ENCODE results near the gene NPR1. TPM values are rescaled to one million over a fixed set of nuclear protein-coding genes. Genes with fewer than 3 reads are reported as not detected.
"Not testable (repeated sequence)": the region's sequence is repeated elsewhere in the genome, so short reads cannot be mapped to it uniquely, and the experiment has no call there.

Gene NPR1
- total RNA-seq, 1 experiment from 2014 or later = not detected

DNA sequence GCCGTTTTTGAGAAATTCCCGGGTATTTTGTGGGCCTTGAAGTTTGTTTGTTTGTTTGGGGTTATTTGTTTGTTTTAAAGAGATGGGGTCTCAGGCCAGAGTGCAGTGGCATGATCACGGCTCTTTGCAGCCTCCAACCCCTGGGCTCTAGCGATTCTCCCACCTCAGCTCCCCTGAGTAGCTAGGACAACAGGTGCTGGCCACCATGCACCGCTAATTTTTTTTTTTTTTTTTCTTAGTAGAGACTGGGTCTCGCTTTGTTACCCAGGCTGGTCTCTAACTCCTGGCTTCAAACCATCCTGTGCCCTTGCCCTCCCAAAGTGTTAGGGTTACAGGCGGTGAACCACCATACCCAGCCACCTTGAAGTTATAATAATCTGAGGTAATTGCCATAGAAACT, 42.6 kb upstream of the NPR1 start:
- peaks cover 37% of the 10 kb centered on the region for H3K79me2 ChIP-seq (ENCODE audit: low read length)
- H3K27me3 ChIP-seq (ENCODE audit: low read length) = no peaks in the 10 kb centered on the region
- H4K20me1 ChIP-seq (ENCODE audit: insufficient read depth, low read depth, low read length) = peaks cover 3% of the 10 kb centered on the region; the same call in 1 of the 2 replicates
- no peak overlapping the region for H2AFZ ChIP-seq (ENCODE audit: low read length)
- H3K9me2 ChIP-seq (replicated peaks; ENCODE audit: insufficient read depth, low read length) = no peaks in the 10 kb centered on the region
- H3K4me2 ChIP-seq (ENCODE audit: low read depth, low read length, poor library complexity, severe bottlenecking) = peak overlapping the region; percentile 74
- H3K9ac ChIP-seq (ENCODE audit: low read length) = no peak overlapping the region
- H3K4me3 ChIP-seq (ENCODE audit: low read length) = peak overlapping the region; percentile 93; the same call in 1 of the 2 replicates
- DNase-seq = no peak
- no peaks in the 10 kb centered on the region for H3K9me3 ChIP-seq (ENCODE audit: low read length)
- peaks cover 14% of the 10 kb centered on the region for H3K4me1 ChIP-seq (ENCODE audit: low read length)
- H3K27ac ChIP-seq (ENCODE audit: low read length) = no peak overlapping the region
- H3K36me3 ChIP-seq (ENCODE audit: insufficient read depth, low read length) = peaks cover 45% of the 10 kb centered on the region

DNA sequence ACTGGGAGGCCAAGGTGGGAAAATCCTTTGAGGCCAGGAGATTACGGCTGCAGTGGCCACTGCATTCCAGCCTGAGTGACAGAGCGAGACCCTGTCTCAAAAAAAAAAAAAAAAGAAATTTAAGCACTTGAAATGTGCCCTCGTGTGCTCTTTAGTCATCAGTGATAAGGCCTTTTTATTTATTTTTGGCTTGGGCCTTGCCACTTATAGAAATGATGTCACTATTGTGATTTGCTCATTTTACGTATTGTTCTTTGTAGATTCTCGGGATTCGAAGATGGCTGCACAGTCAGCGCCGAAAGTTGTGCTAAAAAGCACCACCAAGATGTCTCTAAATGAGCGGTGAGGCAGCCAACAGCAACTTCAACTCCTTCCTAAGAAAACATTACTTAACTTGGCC, 42.2 kb upstream of the NPR1 start:
- no peaks in the 10 kb centered on the region for H3K27me3 ChIP-seq (ENCODE audit: low read length)
- H3K36me3 ChIP-seq (ENCODE audit: insufficient read depth, low read length) = peaks cover 49% of the 10 kb centered on the region
- DNase-seq = no peak
- H3K4me2 ChIP-seq (ENCODE audit: low read depth, low read length, poor library complexity, severe bottlenecking) = no peak overlapping the region
- no peak overlapping the region for H2AFZ ChIP-seq (ENCODE audit: low read length)
- H3K9ac ChIP-seq (ENCODE audit: low read length) = no peak overlapping the region
- H3K9me2 ChIP-seq (replicated peaks; ENCODE audit: insufficient read depth, low read length) = no peaks in the 10 kb centered on the region
- H3K4me1 ChIP-seq (ENCODE audit: low read length) = peaks cover 14% of the 10 kb centered on the region
- peaks cover 3% of the 10 kb centered on the region; the same call in 1 of the 2 replicates for H4K20me1 ChIP-seq (ENCODE audit: insufficient read depth, low read depth, low read length)
- no peaks in the 10 kb centered on the region for H3K9me3 ChIP-seq (ENCODE audit: low read length)
- no peak overlapping the region for H3K27ac ChIP-seq (ENCODE audit: low read length)
- H3K79me2 ChIP-seq (ENCODE audit: low read length) = peaks cover 37% of the 10 kb centered on the region
- no peak overlapping the region for H3K4me3 ChIP-seq (ENCODE audit: low read length)

DNA sequence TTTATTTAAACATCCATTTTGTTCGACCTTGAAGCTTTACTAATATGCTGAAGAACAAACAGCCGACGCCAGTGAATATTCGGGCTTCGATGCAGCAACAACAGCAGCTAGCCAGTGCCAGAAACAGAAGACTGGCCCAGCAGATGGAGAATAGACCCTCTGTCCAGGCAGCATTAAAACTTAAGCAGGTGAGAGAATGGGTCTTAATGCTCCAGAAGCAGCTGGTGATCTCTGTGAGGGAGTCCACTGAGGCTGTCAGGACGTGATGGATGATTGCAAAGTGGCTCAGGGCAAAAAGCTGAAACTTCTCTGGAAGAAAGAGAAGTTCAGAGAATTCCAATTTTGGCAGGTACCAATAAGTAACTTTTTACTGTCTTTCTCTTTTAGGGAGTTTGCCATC, 40.2 kb upstream of the NPR1 start:
- Histone ChIP-seq H3K79me2 (ENCODE audit: low read length) (peaks cover 37% of the 10 kb centered on the region), H3K9me3 (ENCODE audit: low read length) (no peaks in the 10 kb centered on the region), H3K9ac (ENCODE audit: low read length) (no peak overlapping the region), H3K4me1 (ENCODE audit: low read length) (peaks cover 14% of the 10 kb centered on the region), H3K36me3 (ENCODE audit: insufficient read depth, low read length) (peaks cover 66% of the 10 kb centered on the region), H2AFZ (ENCODE audit: low read length) (no peak overlapping the region), H3K27me3 (ENCODE audit: low read length) (no peaks in the 10 kb centered on the region), H4K20me1 (ENCODE audit: insufficient read depth, low read depth, low read length) (peaks cover 12% of the 10 kb centered on the region; the same call in 1 of the 2 replicates), H3K4me2 (ENCODE audit: low read depth, low read length, poor library complexity, severe bottlenecking) (no peak overlapping the region), H3K4me3 (ENCODE audit: low read length) (no peak overlapping the region), H3K9me2 (replicated peaks; ENCODE audit: insufficient read depth, low read length) (no peaks in the 10 kb centered on the region), H3K27ac (ENCODE audit: low read length) (no peak overlapping the region)
- DNase-seq = no peak

DNA sequence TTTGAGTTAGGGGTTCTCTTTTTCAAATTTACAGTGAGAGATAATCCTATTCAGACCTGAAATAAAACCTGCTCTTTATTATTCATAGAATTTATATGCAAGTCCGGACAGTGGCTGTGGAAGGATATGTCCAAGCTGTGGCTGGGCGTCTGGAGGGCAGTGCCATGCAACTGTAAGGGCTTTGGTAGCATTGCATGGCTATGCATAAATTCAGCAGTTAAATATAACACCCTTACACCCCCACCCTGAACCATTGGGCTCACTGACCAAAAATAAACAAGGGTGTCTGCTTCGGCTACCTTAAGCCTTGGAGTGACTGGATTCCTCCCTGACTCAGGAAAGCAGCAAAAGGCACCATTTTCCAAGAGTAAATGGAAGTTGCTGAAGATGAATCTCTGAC, 39.2 kb upstream of the NPR1 start:
- Histone ChIP-seq H2AFZ (ENCODE audit: low read length) (no peak overlapping the region), H3K36me3 (ENCODE audit: insufficient read depth, low read length) (peaks cover 77% of the 10 kb centered on the region), H3K9me3 (ENCODE audit: low read length) (no peaks in the 10 kb centered on the region), H4K20me1 (ENCODE audit: insufficient read depth, low read depth, low read length) (peaks cover 12% of the 10 kb centered on the region; the same call in 1 of the 2 replicates), H3K4me3 (ENCODE audit: low read length) (no peak overlapping the region), H3K9me2 (replicated peaks; ENCODE audit: insufficient read depth, low read length) (no peaks in the 10 kb centered on the region), H3K9ac (ENCODE audit: low read length) (no peak overlapping the region), H3K27ac (ENCODE audit: low read length) (no peak overlapping the region), H3K27me3 (ENCODE audit: low read length) (no peaks in the 10 kb centered on the region), H3K79me2 (ENCODE audit: low read length) (peaks cover 36% of the 10 kb centered on the region), H3K4me2 (ENCODE audit: low read depth, low read length, poor library complexity, severe bottlenecking) (no peak overlapping the region), H3K4me1 (ENCODE audit: low read length) (peaks cover 14% of the 10 kb centered on the region)
- no peak for DNase-seq

DNA sequence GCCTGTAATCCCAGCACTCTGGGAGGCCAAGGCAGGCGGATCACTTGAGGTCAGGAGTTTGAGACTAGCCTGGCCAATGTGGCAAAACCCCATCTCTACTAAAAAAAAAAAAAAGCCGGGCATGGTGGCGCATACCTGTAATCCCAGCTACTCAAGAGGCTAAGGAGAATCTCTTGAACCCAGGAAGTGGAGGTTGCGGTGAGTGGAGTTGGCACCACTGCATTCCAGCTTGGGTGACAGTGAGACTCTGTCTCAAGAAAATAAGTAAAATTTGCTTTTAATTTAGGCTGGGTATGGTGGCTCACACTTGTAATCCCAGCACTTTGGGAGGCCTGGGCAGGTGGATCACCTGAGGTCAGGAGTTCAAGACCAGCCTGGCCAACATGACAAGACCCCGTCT, 38.3 kb upstream of the NPR1 start:
- not testable (repeated sequence) for H2AFZ ChIP-seq (ENCODE audit: low read length); H3K4me3 ChIP-seq (ENCODE audit: low read length); H3K4me2 ChIP-seq (ENCODE audit: low read depth, low read length, poor library complexity, severe bottlenecking); H3K9me2 ChIP-seq (replicated peaks; ENCODE audit: insufficient read depth, low read length); H3K27me3 ChIP-seq (ENCODE audit: low read length); H3K9me3 ChIP-seq (ENCODE audit: low read length); H3K4me1 ChIP-seq (ENCODE audit: low read length); H3K27ac ChIP-seq (ENCODE audit: low read length); H3K9ac ChIP-seq (ENCODE audit: low read length); DNase-seq
- H3K36me3 ChIP-seq (ENCODE audit: insufficient read depth, low read length) = peaks cover 86% of the 10 kb centered on the region
- peaks cover 12% of the 10 kb centered on the region; the same call in 1 of the 2 replicates for H4K20me1 ChIP-seq (ENCODE audit: insufficient read depth, low read depth, low read length)
- peaks cover 27% of the 10 kb centered on the region for H3K79me2 ChIP-seq (ENCODE audit: low read length)

DNA sequence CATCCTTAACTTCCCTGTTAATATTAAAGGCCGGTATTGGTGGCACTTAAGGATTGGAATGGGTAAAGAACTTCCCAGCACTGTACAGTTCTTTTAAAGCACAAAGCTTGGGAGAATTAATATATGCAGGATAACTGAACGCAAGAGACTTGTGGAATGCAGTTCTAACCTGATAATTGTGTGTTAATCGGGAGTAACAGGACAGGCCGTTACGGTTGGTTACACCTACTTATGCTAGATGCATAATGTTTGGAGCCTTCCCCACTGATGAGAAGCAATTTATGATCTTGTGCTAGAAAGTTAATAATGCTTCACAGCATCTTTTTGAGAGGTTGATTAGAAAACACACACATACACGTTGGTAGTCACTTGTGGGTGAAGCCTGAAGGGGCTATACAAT, 37.6 kb upstream of the NPR1 start:
- Histone ChIP-seq H3K4me1 (ENCODE audit: low read length) (peaks cover 3% of the 10 kb centered on the region; the same call in 1 of the 2 replicates), H3K36me3 (ENCODE audit: insufficient read depth, low read length) (peaks cover 90% of the 10 kb centered on the region), H3K9me2 (replicated peaks; ENCODE audit: insufficient read depth, low read length) (no peaks in the 10 kb centered on the region), H3K4me2 (ENCODE audit: low read depth, low read length, poor library complexity, severe bottlenecking) (no peak overlapping the region), H3K4me3 (ENCODE audit: low read length) (no peak overlapping the region), H3K9ac (ENCODE audit: low read length) (no peak overlapping the region), H2AFZ (ENCODE audit: low read length) (no peak overlapping the region), H3K27me3 (ENCODE audit: low read length) (no peaks in the 10 kb centered on the region), H4K20me1 (ENCODE audit: insufficient read depth, low read depth, low read length) (peaks cover 10% of the 10 kb centered on the region; the same call in 1 of the 2 replicates), H3K9me3 (ENCODE audit: low read length) (no peaks in the 10 kb centered on the region), H3K79me2 (ENCODE audit: low read length) (peaks cover 20% of the 10 kb centered on the region), H3K27ac (ENCODE audit: low read length) (no peak overlapping the region)
- no peak for DNase-seq

DNA sequence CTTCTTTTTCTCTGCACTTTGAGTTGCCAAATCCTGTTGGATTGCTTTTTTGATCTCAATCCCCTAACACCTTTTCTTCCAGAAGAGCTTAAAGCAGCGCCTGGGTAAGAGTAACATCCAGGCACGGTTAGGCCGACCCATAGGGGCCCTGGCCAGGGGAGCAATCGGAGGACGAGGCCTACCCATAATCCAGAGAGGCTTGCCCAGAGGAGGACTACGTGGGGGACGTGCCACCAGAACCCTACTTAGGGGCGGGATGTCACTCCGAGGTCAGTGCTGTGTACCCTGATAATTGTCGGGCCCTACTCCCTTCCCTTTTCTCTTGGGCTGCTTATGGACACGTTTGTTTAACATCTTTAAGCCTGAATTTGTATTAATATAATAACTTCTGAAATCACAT, 36.3 kb upstream of the NPR1 start:
- no peak overlapping the region for H3K4me3 ChIP-seq (ENCODE audit: low read length)
- no peaks in the 10 kb centered on the region for H3K27me3 ChIP-seq (ENCODE audit: low read length)
- peaks cover 9% of the 10 kb centered on the region; the same call in 1 of the 2 replicates for H3K79me2 ChIP-seq (ENCODE audit: low read length)
- H4K20me1 ChIP-seq (ENCODE audit: insufficient read depth, low read depth, low read length) = 0 out of 2 replicates have a peak, but pooled peaks cover 9% of the 10 kb centered on the region
- H3K27ac ChIP-seq (ENCODE audit: low read length) = no peak overlapping the region
- H3K9me3 ChIP-seq (ENCODE audit: low read length) = no peaks in the 10 kb centered on the region
- H3K4me2 ChIP-seq (ENCODE audit: low read depth, low read length, poor library complexity, severe bottlenecking) = no peak overlapping the region
- H2AFZ ChIP-seq (ENCODE audit: low read length) = no peak overlapping the region
- no peaks in the 10 kb centered on the region for H3K4me1 ChIP-seq (ENCODE audit: low read length)
- peaks cover 78% of the 10 kb centered on the region for H3K36me3 ChIP-seq (ENCODE audit: insufficient read depth, low read length)
- H3K9ac ChIP-seq (ENCODE audit: low read length) = no peak overlapping the region
- no peaks in the 10 kb centered on the region for H3K9me2 ChIP-seq (replicated peaks; ENCODE audit: insufficient read depth, low read length)
- DNase-seq = no peak

DNA sequence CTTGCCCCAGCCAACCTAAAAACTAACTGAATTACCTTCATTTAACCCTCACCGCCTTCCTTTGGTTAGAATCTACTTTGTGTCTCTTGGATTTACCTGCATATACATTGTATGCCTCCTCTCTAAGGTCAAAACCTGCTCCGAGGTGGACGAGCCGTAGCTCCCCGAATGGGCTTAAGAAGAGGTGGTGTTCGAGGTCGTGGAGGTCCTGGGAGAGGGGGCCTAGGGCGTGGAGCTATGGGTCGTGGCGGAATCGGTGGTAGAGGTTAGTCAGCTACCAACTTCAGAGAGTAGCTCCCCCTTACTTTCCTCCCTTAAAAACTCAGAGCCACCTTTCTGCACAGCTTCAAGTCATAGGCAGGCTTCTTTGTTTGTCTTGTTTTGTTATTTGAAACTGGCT, 35.4 kb upstream of the NPR1 start:
- Histone ChIP-seq H3K27ac (ENCODE audit: low read length) (no peak overlapping the region), H3K4me1 (ENCODE audit: low read length) (no peaks in the 10 kb centered on the region), H4K20me1 (ENCODE audit: insufficient read depth, low read depth, low read length) (0 out of 2 replicates have a peak, but pooled peaks cover 9% of the 10 kb centered on the region), H3K9me3 (ENCODE audit: low read length) (no peaks in the 10 kb centered on the region), H3K9me2 (replicated peaks; ENCODE audit: insufficient read depth, low read length) (no peaks in the 10 kb centered on the region), H3K27me3 (ENCODE audit: low read length) (no peaks in the 10 kb centered on the region), H3K4me2 (ENCODE audit: low read depth, low read length, poor library complexity, severe bottlenecking) (no peak overlapping the region), H3K79me2 (ENCODE audit: low read length) (peaks cover 3% of the 10 kb centered on the region; the same call in 1 of the 2 replicates), H3K9ac (ENCODE audit: low read length) (no peak overlapping the region), H2AFZ (ENCODE audit: low read length) (no peak overlapping the region), H3K4me3 (ENCODE audit: low read length) (no peak overlapping the region), H3K36me3 (ENCODE audit: insufficient read depth, low read length) (peaks cover 69% of the 10 kb centered on the region)
- DNase-seq = no peak
